DMS 273 treated with DMSO at 0.1 percent for 48 hours (cell line): ENCODE data around the gene HMGXB4.

ENCODE experiments used
- DNase-seq: peaks from one replicate; lab custom pipeline; 2025; lab: John Stamatoyannopoulos, UW

HMGXB4 gene

DNA sequence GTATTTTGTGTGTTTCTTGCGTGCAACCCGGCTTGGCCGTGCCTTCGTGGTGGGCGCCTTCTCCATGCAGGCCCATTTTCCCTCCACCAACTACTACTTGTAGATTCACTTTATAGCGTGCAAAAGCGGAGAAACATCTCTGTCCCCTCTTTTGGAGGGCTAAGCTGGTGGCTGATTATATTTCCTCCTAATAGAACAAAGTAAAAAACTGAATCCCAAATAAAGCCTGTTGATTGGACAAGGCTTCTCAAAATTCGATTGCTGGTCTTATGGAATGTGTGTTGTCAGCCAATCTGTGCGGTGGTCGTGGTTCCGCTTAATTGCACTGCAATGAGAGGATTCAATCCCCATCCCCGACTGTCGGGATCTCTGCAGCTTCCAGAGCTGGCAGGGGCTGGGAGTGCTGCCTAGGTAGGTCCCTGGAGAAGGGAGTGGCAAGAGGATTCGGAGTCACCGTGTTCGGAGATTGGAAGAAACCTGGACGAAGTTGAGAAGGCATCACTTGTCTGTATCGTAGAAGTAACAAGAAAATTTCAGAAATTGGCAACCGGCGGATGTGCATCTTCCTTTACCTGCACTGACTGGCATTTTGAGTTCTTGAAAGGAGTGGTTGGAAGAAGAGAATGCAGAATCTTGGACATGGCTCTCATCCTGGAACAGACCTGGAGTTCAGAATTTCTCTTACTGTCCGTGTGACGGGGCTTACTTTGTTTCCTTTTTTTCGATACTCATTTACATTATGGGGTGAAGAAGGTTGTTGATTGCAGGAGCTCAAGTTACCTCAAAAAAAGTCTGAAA lies 1.1 kb downstream of the HMGXB4 start:
- no peak for DNase-seq

DNA sequence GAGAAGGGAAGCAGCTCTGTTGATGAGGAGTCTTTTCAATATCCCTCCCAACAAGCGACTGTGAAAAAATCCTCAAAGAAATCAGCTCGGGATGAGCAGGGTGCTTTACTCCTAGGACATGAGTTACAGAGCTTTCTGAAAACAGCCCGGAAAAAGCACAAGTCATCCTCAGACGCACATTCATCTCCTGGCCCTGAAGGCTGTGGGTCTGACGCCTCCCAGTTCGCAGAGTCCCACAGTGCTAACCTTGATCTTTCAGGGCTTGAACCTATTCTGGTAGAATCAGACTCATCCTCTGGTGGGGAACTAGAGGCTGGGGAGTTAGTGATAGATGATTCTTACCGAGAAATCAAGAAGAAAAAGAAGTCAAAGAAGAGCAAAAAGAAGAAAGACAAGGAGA lies 7.7 kb downstream of the HMGXB4 start:
- no peak for DNase-seq

DNA sequence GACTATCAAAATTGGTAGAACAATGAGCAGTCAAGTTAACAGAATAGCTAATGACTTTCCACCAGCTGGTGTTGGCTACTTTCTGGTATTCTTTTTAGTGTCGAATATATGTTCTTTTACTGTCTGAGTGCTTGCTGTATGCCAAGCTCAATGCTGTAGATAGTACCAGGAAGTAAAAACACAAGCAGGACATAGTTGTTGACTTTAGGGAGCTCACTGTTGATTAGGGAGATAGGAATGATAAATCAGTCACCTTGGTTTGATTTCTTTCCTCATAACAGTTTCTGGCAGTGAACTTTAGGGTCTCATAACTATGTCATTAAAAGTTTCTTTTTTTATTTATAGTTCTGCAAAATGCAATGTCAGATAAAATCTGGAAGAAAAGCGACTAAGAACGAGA lies 9.0 kb downstream of the HMGXB4 start:
- no peak for DNase-seq

DNA sequence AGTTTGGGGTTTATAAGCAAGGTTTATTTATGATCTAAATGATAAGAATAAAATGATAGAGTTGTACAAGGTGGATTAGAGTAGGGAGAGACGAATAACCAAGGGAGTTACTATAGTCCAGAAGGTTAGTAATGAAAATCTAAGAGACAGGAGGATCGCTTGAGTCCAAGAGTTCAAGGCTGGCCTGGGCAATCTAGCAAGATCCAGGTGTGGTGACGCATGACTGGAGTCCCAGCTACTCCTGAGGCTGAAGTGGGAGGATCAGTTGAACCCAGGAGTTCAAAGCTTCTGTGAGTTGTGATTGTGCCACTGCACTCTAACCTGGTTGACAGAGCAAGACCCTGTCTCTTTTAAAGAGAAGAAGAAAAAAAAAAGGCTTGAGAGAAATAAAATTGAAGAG lies 12.3 kb downstream of the HMGXB4 start:
- no peak for DNase-seq

DNA sequence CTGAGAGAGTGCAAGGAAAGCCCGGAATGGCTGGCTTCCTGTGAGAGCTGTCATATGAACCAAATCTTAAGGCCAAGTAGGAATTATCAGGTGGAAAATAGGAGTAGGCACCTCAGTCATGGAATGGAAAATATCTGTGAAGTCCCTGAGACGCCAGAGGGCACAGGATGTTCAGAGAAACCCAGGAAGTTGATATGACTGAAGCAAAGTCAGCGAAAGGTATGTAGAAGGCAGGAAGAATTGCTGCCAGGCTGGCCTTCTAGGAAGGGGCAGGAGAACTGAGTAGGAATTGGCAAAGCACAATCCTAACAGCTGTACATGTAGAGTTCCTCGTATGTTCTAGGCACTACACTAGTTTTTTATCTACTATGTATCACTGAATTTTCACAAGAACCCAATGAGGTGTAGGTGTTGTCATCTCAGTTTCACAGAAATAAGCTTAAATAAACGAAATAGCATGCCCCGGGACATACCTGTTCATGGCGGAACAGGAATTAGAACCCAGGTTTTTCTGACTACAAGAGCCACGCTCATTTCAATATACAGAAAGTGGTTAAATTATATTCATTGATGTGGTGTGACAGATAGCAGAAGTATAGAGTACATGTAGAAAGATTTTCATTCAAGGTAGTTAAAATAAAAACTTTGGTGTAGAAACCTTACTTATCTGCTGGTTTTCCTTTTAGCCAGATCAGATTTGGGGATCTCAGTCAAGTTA lies 17.0 kb downstream of the HMGXB4 start:
- no peak for DNase-seq

DNA sequence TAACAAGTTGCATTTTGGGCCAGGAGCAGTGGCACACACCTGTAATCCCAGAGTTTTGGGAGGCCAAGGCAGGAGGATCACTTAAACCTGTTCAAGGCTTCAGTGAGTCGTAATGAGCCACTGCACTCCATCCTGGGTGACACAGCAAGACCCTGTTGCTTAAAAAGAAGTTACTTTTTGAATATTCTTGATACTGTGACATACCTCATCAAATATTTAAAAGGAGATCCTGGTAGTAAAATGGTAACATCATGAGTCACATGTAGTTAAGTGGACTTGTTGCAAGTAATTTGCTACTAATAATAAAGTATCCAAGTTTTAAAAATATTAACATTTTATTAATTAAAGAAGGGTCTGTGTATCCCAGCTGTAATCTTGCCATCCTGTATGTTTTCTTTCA lies 18.3 kb downstream of the HMGXB4 start:
- DNase-seq = no peak

DNA sequence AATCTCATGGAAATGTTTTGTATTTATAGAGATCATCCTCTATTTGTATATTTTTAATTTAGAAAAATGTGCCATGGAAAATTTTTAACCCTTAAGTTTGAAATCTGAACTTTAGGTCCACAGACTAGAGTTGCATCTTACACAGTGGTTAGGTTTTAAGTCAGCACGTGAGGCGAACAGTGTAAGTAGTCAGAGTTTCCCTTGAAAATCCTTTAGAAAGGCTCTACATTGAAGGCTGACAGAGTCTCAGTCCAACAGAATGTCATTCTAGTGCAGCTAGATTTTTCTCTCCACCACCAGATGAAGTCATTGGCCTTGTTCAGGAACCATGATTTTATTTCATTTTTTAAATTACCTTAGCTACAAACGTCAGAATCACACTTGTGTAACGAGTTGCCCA lies 18.7 kb downstream of the HMGXB4 start:
- no peak for DNase-seq

DNA sequence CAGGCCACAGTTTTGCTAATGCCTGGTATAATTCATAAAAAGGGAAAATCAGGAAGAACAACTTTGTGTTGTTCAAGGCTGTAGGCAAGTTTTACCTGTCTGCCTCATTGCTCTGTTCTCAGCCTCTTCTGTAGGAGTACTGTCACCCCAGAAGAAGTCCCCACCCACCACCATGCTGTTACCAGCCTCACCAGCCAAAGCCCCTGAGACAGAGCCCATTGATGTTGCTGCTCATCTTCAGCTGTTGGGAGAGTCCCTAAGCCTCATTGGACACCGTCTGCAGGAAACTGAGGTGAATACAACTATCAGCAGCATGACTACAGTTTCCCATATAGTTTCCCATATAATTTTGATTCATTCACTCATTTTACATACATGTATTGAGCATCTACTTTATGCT lies 30.8 kb downstream of the HMGXB4 start:
- no peak for DNase-seq

DNA sequence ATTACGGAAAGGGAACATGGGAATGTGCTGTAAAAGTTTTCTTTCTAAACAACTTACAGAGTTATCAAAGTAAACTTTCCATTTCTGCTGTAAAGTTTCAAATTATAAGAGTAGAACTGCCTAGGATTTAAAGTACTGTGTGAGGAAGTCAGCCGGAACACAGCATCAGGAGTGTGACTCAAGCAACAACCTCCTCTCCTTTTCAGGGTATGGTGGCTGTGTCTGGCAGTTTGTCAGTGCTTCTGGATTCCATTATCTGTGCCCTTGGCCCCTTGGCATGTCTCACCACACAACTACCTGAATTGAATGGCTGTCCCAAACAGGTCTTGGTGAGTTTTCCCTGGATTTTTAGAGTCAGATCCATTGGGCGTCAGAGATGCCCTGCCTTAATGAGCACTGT lies 35.5 kb downstream of the HMGXB4 start:
- DNase-seq = no peak

DNA sequence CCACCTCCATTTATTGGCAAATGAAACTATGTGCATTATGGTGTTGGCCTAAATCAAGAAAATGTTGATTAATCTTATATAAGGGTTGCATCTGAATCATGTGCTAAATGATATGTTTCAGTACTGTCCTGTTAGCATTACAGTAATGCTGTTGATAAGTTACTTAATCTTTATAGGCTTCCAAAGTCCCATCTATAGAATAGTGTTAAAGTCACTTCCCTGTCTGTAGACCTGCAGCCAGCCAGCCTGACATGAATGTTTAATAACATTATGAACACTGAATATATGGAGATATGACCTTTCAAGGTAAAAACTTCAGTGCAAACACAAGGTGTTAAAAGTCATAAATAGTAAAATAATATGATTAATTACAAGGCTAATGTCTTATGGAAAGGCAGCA lies 38.8 kb downstream of the HMGXB4 start:
- DNase-seq = no peak

DNA sequence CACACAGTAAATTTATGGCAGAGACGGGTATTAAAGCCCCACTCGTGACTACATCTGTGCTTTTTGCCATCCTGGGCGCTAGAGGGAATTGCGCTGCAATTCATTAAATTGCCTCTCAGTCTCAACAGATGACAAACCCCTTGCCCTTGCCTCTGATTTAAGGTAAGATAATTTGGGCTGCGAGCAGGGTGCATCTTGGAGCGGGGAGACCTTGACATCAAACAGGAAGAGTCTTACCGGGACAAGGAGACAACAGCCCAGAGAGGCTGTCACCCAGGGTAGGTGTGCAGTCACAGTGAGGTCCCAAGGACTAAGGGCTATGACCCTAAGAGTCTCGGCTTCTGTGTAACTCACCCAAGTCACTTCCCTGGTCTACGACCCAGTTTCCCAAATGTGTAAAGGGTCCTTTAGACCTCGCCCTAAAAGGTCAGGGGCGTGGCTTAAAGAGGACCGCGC lies 42.0 kb downstream of the HMGXB4 start:
- no peak for DNase-seq

DNA sequence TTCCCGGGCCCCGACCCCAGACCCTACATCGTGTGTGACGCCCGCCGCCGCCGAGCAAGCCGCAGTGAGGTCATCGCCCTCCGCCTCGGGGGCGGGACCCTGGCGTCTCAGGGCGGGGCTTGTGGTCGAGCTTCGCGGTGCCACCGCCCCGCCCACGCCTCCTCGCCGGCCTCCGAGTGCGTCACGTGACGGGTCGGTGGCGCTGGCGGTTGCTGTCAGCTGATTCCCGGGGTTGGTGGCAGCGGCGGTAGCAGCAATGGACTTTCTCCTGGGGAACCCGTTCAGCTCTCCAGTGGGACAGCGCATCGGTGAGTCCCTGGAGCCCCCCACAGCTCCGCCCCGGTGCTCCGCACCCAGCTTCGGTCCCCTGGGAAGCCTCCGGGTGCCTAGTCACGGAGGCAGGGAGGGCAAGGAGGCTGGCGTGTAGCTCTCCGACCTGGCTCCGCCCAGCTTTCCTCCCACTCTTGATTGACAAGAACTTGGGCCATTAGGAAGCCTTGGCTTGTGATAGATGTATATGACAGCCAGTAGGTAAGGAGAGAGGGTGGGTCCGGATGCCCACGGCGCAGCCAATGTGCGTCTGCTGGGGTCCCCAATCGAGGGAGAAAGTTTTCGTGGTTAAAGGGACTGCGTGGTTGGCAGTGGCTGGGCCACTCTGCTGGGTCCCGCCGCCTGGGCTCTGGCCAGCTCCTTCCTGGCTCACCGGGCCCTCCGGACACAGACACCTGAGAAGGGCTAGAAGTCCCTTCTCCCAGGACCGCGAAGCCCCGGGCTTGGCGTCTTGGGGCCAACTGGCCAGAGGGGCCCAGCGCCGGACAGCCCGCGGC lies 42.6 kb downstream of the HMGXB4 start, which contains the start of gene TOM1:
TSS of gene TOM1 (plus strand) at position 222 of the 827 bp plus-strand sequence. CDS start at position 257, 35 bp downstream.
- peak; percentile 89 for DNase-seq

DNA sequence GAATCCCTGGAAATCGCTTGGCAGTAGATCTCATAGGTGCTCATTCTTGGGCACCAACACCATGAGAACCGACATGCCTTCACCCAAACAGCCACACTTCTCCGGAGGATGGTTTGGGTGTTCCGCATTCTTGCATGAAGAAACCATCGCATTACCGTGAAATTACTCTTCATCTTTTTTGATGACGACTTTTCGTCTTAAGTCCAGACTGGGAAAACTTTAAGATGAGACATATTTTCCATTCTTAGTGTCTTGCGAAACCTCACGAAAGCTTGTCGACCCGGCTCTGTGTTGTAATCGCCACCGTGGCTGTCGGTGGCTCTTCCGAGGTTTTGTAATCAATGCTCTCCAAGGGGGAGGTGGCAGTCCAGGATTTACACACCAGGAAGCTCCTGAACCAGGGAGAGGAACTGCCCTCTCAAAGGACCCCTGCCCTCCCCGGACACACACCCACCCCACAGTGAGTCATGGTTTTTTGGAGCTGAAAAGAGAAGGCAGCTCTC lies 44.1 kb downstream of the HMGXB4 start:
- no peak for DNase-seq

DNA sequence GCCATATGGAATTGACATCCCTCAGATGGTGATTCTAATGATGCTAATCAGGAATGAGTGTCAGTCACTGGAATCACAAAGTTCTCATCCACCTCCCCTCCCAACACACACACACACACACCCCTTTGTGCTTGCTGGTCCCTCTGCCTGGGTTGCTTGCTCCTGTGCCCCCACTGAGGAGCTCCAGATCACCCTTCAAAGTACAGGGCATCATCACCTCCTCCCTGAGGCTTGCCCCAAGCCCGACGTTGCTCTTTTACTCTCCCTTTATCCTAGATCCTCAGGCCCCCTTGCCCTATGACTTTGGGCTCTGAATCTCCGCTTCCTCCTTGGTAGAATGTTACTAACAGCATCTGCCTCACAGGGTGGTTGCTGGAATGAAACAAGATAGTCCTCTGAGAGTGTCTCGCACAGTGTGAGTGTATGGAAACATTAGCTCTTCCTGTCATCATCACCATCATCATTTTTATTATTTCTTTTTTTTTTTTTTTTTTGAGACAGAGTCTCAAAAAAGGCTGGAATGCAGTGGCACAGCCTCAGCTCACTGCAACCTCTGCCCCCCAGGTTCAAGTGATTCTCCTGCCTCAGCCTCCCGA lies 45.8 kb downstream of the HMGXB4 start:
- DNase-seq = no peak

DNA sequence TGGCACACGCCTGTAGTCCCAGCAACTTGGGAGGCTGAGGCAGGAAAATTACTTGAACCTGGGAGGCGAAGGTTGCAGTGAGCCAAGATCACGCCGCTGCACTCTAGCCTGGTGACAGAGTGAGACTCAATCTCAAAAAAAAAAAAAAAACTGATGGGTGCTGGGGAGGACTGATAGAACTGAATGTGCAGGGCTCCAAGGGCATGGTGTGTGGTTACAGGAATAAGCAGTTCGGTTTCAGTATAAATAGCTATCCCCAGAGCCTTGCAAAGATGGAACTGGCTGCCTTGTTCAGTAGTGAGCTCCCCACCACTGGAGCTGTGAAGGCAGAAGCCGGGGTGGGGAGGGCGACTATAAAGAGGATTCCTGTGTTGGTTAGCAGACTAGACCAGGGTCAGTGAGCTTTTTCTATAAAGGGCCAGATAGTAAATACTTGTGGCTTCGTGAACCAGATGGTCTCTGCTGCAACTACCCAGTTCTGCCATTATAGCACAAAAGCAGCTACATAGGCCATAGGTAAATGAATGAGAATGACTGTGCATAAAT lies 48.3 kb downstream of the HMGXB4 start:
- no peak for DNase-seq

DNA sequence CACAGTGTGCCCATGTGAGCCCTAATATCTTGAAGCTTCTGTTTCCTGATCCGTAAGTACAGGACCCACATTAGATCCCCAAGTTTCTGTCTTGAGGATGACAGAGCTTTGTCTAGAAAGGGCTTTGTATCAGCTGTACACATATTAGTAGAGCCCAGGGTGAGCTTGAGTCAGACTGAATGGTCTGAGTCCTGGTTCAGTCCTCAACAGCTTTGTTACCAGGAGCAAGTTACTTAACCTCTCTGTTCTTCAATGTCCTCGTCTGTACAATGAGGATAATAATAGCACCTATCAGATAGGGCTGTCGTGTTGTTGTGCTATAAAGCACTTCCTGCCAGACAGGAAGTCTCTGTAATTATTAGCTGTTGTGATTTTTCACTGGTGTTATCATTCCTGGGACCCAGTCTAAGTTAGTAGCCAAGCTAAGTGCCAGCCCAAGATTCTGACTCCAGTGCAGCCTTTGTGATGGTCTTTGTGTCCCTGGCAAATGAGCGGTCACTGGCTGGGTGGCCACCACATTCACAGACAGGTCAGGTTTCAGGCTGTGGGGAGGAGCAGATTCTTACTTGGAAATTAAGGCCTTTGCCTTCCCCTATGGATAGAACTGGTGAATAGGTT lies 49.2 kb downstream of the HMGXB4 start:
- no peak for DNase-seq

DNA sequence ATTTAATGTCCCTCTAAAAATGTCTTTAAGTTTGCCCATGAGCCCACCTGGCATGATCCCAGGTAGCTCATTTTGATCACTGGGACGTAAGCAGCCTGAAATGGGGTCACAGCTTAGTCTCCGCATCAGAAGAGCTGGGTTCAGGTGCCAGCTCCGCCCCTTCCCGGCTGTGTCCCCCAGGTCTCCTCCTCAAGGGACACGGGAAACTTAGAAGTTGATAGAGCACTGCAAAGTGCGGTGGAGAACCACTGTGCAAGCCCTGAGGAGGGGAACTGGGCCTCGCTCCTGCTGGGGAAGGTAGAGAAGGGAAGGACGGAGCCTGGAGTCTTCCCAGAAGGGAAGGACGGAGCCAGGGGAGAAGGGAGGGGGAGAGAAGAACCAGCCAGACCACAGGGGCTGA lies 50.1 kb downstream of the HMGXB4 start:
- no peak for DNase-seq

DNA sequence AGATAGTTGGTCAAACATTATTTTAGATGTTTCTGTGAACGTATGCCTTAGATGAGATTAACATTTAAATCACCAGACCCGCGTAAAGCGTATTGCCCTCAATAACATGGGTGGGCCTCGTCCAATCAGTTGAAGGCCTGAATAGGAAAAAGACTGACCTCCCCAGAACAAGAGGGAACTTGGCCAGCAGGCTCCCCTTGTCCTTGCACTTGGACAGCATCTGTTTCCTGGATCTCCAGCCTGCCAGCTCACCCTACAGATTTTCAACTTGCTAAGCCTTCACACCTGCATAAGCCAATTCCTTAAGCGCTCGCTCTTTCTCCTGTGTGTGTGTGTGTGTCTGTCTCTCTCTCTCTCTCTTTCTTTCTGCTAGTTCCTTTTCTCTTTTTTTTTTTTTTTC lies 50.6 kb downstream of the HMGXB4 start:
- no peak for DNase-seq

DNA sequence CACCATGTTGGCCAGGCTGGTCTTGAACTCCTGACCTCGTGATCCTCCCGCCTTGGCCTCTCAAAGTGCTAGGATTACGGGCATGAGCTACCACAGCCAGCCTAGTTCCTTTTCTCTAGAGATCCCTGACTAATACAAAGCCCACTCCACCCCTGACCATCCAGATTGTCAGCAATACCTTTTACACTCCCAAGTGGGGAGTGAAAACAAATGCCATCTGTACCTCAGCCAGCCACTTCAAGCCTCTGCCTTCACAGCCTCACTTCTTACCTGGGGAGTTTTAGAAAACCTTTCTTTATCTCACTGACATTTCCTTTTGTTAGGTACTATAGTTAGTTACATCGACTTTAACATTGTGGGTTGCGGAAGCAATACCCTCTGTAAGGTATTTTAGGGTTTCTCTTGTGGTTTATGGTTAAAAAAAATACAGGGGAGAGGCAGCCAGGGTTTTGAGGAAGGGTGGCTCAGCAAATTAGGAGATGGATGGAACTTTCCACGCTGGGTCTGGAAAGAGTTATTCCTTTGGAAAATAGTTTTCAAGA lies 51.3 kb downstream of the HMGXB4 start:
- DNase-seq = no peak

DNA sequence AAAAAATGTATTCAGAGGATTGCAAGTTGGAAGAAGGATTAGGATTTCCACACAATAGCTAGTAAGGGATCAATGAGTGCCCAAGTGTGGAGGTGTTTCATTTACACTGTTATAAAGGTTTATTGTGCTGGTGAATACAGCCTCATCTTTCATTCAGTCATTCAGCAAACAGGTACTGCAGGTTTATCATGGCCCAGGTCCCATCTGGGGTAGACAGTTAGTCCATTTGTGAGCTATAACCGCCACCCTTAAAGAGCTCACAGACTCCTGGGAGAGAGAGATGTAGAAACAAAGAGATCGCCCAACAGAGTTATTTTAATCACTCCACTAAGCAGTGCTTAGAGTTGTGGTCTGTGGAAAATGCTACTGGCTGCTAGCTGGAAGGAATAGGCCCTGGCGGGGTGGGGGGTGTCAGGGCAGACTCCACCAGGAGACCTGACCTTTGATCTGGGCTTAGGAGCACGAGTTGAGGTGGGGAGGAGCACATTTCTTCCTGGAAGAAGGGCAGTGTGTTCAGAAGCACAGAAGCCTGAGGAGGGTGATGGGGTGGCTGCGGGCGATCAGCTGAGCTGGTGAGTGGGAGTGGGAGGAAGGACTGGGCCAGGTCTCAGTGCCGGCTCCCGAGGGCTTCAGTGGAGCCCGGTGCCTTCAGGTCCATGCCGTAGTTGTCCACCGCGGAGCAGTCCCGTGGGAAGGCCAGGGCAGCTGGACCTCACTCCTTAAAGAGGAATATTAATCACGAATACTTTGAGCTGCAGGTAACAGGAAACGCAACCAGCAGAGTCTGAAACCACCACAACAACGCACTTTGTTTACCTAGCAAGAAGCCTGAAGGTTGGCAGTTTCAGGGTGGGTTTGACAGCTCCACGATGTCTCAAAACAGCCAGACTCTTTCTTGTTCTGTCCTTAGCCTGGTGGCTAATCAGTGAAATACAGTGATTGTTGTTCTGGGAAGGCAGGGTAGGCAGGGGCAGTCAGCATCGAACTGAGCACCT lies 53.6 kb downstream of the HMGXB4 start:
- DNase-seq = no peak
